OCI-LY1 (cell line): ENCODE data around the gene GLT1D1.
"Not testable (repeated sequence)": the region's sequence is repeated elsewhere in the genome, so short reads cannot be mapped to it uniquely, and the experiment has no call there.

Experiments
- H2AFZ ChIP-seq: fragments of 200-600 bp; sonication (generic), shearing (Covaris generic); 2 replicates; pipeline ENCODE4 v1.6.0; 2014; ENCODE audit warnings: antibody characterized with exemption, mild to moderate bottlenecking, low read length
- H3F3A ChIP-seq: fragments of 200-600 bp; sonication (generic), shearing (Covaris generic); 2 replicates; pipeline ENCODE4 v1.6.0; 2014; ENCODE audit warnings: mild to moderate bottlenecking, antibody characterized with exemption, low read length, moderate library complexity; ENCODE audit not compliant: insufficient read depth
- H3K27ac ChIP-seq: fragments of 200-600 bp; sonication (generic); 2 replicates; pipeline ENCODE4 v1.5.1; 2014; ENCODE audit warnings: low read length, mixed run types, mild to moderate bottlenecking, low read depth; ENCODE audit not compliant: poor library complexity, severe bottlenecking
- H3K27me3 ChIP-seq: fragments of 200-600 bp; sonication (generic); 2 replicates; pipeline ENCODE4 v1.6.0; 2014; ENCODE audit warnings: antibody characterized with exemption, mild to moderate bottlenecking, low read length, moderate library complexity; ENCODE audit not compliant: insufficient read depth
- H3K36me3 ChIP-seq: fragments of 200-600 bp; sonication (generic); 2 replicates; pipeline ENCODE4 v1.6.1; 2014; ENCODE audit warnings: mild to moderate bottlenecking, antibody characterized with exemption, low read length, moderate library complexity, mixed read lengths; ENCODE audit not compliant: insufficient read depth
- H3K4me1 ChIP-seq: fragments of 200-600 bp; sonication (generic); 2 replicates; pipeline ENCODE4 v1.5.1; 2014; ENCODE audit warnings: mild to moderate bottlenecking, low read length, moderate library complexity; ENCODE audit not compliant: insufficient read depth, severe bottlenecking
- H3K4me2 ChIP-seq: fragments of 200-600 bp; sonication (generic), shearing (Covaris generic); 2 replicates; pipeline ENCODE4 v1.6.1; 2014; ENCODE audit warnings: low read length
- H3K4me3 ChIP-seq: fragments of 200-600 bp; sonication (generic); 2 replicates; pipeline ENCODE4 v1.5.1; 2014; ENCODE audit warnings: low read length, low read depth, mild to moderate bottlenecking, mixed read lengths; ENCODE audit not compliant: poor library complexity, severe bottlenecking
- H3K79me2 ChIP-seq: fragments of 200-600 bp; shearing (Covaris generic); 2 replicates; pipeline ENCODE4 v1.6.1; 2016; ENCODE audit warnings: mixed run types, low read length, mixed read lengths; ENCODE audit not compliant: insufficient read depth
- H3K9ac ChIP-seq: fragments of 200-600 bp; sonication (generic), shearing (Covaris generic); 2 replicates; pipeline ENCODE4 v1.6.1; 2014; ENCODE audit warnings: mild to moderate bottlenecking, low read length, mixed read lengths
- H3K9me2 ChIP-seq: fragments of 200-600 bp; sonication (generic), shearing (Covaris generic); 2 replicates; pipeline ENCODE4 v1.6.1; 2014; ENCODE audit warnings: low read depth, mild to moderate bottlenecking, low read length, mixed read lengths
- H3K9me3 ChIP-seq: fragments of 200-600 bp; shearing (Covaris generic); 2 replicates; pipeline ENCODE4 v1.6.1; 2014; ENCODE audit warnings: low read length, mixed read lengths
- H4K20me1 ChIP-seq: fragments of 200-600 bp; sonication (generic), shearing (Covaris generic); 2 replicates; pipeline ENCODE4 v1.6.0; 2016; ENCODE audit warnings: mild to moderate bottlenecking, low read length; ENCODE audit not compliant: insufficient read depth
- EZH2 ChIP-seq: fragments of 200-600 bp; sonication (generic), shearing (Covaris generic); IDR thresholded peaks from 2 replicates; pipeline ENCODE4 v1.8.0; 2017; ENCODE audit warnings: borderline replicate concordance, mixed run types, mild to moderate bottlenecking, antibody characterized with exemption, low read length, moderate library complexity, mixed read lengths
- TF ChIP-seq, protein P1 (sequence below): fragments of 200-600 bp; sonication (generic), shearing (Covaris generic); IDR thresholded peaks from 2 replicates; pipeline ENCODE4 v1.5.1; 2017; ENCODE audit warnings: mild to moderate bottlenecking, antibody characterized with exemption, low read length, moderate library complexity, mixed read lengths

Gene GLT1D1

DNA sequence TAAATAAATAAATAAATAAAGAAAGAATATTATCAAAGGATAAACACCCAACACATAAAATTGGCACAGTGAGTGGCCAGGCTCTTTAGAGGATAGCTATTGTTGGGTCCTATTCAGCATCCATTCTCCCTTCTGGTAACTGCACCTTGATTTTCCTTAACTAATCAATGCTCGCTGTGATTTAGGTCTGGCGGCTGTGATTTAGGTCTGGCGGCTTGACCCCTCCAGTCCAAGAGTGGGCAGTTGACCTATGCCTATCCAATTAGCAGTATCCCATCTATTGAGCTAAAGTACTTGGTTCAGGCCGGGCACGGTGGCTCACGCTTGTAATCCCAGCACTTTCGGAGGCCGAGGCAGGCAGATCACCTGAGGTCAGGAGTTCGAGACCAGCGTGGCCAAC lies 19.9 kb upstream of the GLT1D1 start:
- Histone ChIP-seq H3K79me2 (no peaks in the 10 kb centered on the region), H3K4me3 (no peak overlapping the region), H3F3A (no peaks in the 10 kb centered on the region), H3K27me3 (no peaks in the 10 kb centered on the region), H2AFZ (no peak overlapping the region), H3K27ac (no peak overlapping the region), H3K36me3 (no peaks in the 10 kb centered on the region), H3K9ac (no peak overlapping the region), H3K4me1 (peaks cover 23% of the 10 kb centered on the region), H3K9me2 (no peaks in the 10 kb centered on the region), H4K20me1 (no peaks in the 10 kb centered on the region), H3K4me2 (no peak overlapping the region), H3K9me3 (no peaks in the 10 kb centered on the region)
- no peak for TF ChIP-seq EZH2
- TF ChIP-seq, protein P1, sequence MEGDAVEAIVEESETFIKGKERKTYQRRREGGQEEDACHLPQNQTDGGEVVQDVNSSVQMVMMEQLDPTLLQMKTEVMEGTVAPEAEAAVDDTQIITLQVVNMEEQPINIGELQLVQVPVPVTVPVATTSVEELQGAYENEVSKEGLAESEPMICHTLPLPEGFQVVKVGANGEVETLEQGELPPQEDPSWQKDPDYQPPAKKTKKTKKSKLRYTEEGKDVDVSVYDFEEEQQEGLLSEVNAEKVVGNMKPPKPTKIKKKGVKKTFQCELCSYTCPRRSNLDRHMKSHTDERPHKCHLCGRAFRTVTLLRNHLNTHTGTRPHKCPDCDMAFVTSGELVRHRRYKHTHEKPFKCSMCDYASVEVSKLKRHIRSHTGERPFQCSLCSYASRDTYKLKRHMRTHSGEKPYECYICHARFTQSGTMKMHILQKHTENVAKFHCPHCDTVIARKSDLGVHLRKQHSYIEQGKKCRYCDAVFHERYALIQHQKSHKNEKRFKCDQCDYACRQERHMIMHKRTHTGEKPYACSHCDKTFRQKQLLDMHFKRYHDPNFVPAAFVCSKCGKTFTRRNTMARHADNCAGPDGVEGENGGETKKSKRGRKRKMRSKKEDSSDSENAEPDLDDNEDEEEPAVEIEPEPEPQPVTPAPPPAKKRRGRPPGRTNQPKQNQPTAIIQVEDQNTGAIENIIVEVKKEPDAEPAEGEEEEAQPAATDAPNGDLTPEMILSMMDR = no peak

DNA sequence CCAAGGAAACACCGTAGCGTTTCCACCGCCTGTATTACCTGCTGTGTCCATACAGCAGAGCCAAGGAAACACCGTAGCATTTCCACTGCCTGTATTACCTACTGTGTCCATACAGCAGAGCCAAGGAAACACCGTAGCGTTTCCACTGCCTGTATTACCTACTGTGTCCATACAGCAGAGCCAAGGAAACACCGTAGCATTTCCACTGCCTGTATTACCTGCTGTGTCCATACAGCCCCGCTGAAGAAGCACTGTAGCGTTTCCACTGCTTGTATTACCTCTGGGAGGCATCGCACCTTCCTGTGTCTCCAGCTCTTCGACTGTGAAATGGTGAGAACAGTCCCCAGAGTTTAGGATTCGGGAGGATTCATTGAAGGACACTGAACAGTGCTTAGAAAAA lies 13.4 kb upstream of the GLT1D1 start:
- H3K9ac ChIP-seq, H3K27me3 ChIP-seq, H2AFZ ChIP-seq, H3K9me2 ChIP-seq, H3K4me2 ChIP-seq, H3F3A ChIP-seq, H3K27ac ChIP-seq, H4K20me1 ChIP-seq, H3K4me3 ChIP-seq, H3K9me3 ChIP-seq, H3K79me2 ChIP-seq, H3K36me3 ChIP-seq: not testable (repeated sequence)
- H3K4me1 ChIP-seq = peaks cover 10% of the 10 kb centered on the region

DNA sequence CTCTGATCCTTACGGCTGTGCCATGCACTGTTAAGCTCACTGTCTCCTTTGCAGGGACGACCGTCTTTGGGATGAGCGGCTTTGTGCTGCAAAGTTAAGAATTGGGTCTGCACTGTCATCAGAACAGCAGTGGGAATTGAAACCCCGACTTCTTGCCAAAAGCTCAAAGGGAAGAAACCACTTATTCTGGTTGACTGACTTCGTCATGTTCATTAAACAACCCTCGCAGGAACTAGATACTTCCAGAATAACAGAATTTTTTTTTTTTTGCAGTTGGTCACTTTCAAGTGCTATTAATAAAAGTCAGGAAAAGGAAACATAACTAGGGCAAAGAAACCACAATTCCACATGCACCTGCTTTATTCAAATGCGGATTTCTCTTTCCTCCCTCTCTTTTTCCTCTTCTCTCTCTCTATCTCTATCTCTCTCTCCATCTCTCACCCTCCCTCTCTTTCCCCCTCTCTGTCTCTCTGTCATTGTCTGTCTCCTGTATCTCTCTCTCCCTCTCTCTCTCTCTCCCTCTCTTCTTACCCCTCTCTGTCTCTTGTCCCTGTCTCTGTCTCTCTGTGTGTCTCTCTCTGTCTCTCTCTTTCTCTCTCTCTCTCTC lies 12.3 kb upstream of the GLT1D1 start:
- no peaks in the 10 kb centered on the region for H3F3A ChIP-seq
- H3K4me1 ChIP-seq = peaks cover 10% of the 10 kb centered on the region
- no peaks in the 10 kb centered on the region for H3K9me2 ChIP-seq
- H3K27me3 ChIP-seq = no peaks in the 10 kb centered on the region
- H3K9me3 ChIP-seq = no peaks in the 10 kb centered on the region
- H3K9ac ChIP-seq = no peak overlapping the region
- no peaks in the 10 kb centered on the region for H3K36me3 ChIP-seq
- H3K79me2 ChIP-seq = no peaks in the 10 kb centered on the region
- H3K4me2 ChIP-seq = peak overlapping the region; percentile 16; the same call in 1 of the 2 replicates
- TF ChIP-seq EZH2 = no peak
- TF ChIP-seq, protein P1 = no peak
- no peak overlapping the region for H2AFZ ChIP-seq
- no peaks in the 10 kb centered on the region for H4K20me1 ChIP-seq
- H3K27ac ChIP-seq = no peak overlapping the region
- no peak overlapping the region for H3K4me3 ChIP-seq

DNA sequence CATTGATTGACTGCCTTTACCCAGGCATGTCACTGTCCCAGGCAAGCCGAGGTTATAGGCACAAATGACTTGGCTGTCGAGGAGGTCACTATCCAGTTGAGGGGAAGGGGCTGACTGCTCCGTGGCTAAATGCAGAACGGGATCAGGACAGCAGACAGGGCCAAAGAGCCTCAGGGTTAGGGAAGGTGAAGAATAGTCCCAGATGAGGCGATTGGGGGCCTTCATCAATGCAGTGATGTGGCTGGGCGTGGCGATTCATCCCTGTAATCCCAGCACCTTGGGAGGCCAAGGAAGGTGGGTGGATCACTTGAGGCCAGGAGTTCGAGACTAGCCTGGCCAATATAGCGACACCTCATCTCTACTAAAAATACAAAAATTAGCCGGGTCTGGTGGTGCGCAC lies 10.7 kb upstream of the GLT1D1 start:
- no peak for TF ChIP-seq EZH2
- TF ChIP-seq, protein P1 = no peak

More for the DNA sequence above, 10.7 kb upstream of the GLT1D1 start:
- H3K27me3 ChIP-seq = no peaks in the 10 kb centered on the region
- no peak overlapping the region for H3K4me2 ChIP-seq
- peaks cover 10% of the 10 kb centered on the region for H3K4me1 ChIP-seq
- no peak overlapping the region for H3K9ac ChIP-seq
- no peak overlapping the region for H3K4me3 ChIP-seq
- no peak overlapping the region for H2AFZ ChIP-seq
- no peaks in the 10 kb centered on the region for H3K9me2 ChIP-seq
- H3K36me3 ChIP-seq = no peaks in the 10 kb centered on the region
- no peaks in the 10 kb centered on the region for H3K79me2 ChIP-seq
- H3F3A ChIP-seq = no peaks in the 10 kb centered on the region
- H4K20me1 ChIP-seq = no peaks in the 10 kb centered on the region
- H3K27ac ChIP-seq = no peak overlapping the region
- no peaks in the 10 kb centered on the region for H3K9me3 ChIP-seq
